PC-3 (cell line): ENCODE data around the gene TNS3. TPM values are rescaled to one million over a fixed set of nuclear protein-coding genes. Genes with fewer than 3 reads are reported as not detected.

Source experiments
- ATAC-seq: fragments of 200-7000 bp; cut with Tn5 transposase; 2 replicates; pipeline ENCODE4 v1.9.1; 2020; ENCODE audit warnings: mild to moderate bottlenecking, moderate library complexity
- BruUV-seq: library from RNA; stranded (reverse); fragments of 400-500 nt; replicated peaks from 2 replicates; lab custom pipeline; 2021; lab: Mats Ljungman, UMichigan
- CTCF ChIA-PET: fragments of 300-600 bp; sonication (Branson Sonifier 250); formaldehyde crosslinking; loops from one replicate; lab custom pipeline; 2022; ENCODE audit warnings: antibody characterized with exemption; lab: Charles Lee
- POLR2A ChIA-PET: fragments of 300-600 bp; sonication (Branson Sonifier 250); formaldehyde crosslinking; loops from one replicate; lab custom pipeline; 2022; ENCODE audit warnings: antibody characterized with exemption; ENCODE audit not compliant: unreplicated experiment; lab: Charles Lee
- DNase-seq: peaks from one replicate; pipeline ENCODE4 v3.0.0-alpha.2; 2015
- H2AFZ ChIP-seq: fragments of 300-600 bp; sonication (generic); 2 replicates; pipeline ENCODE4 v1.6.0; 2016; ENCODE audit warnings: antibody characterized with exemption, low read length
- H3F3A ChIP-seq: fragments of 300-600 bp; sonication (generic); one replicate; pipeline ENCODE4 v1.6.0; 2017; ENCODE audit warnings: antibody characterized with exemption, low read length, control low read depth, mild to moderate bottlenecking; ENCODE audit not compliant: unreplicated experiment
- H3K27ac ChIP-seq: fragments of 300-600 bp; sonication (generic); 2 replicates; pipeline ENCODE4 v1.5.1; 2016; ENCODE audit warnings: mild to moderate bottlenecking, low read length
- H3K27me3 ChIP-seq: fragments of 300-600 bp; sonication (generic); 2 replicates; pipeline ENCODE4 v1.6.1; 2016; ENCODE audit warnings: low read length, mixed read lengths
- H3K36me3 ChIP-seq: fragments of 300-600 bp; sonication (generic); 2 replicates; pipeline ENCODE4 v1.6.1; 2016; ENCODE audit warnings: low read depth, mixed run types, low read length, mixed read lengths
- H3K4me1 ChIP-seq: fragments of 300-600 bp; sonication (generic); 2 replicates; pipeline ENCODE4 v1.5.1; 2016; ENCODE audit warnings: low read length; ENCODE audit not compliant: insufficient read depth
- H3K4me2 ChIP-seq: fragments of 300-600 bp; sonication (generic); 2 replicates; pipeline ENCODE4 v1.6.0; 2016; ENCODE audit warnings: low read length
- H3K4me3 ChIP-seq: fragments of 300-600 bp; sonication (generic); 2 replicates; pipeline ENCODE4 v1.5.1; 2016; ENCODE audit warnings: mild to moderate bottlenecking, low read length, mixed read lengths
- H3K79me2 ChIP-seq: fragments of 300-600 bp; sonication (generic); 2 replicates; pipeline ENCODE4 v1.6.1; 2017; ENCODE audit warnings: low read length, mixed read lengths
- H3K9ac ChIP-seq: fragments of 300-600 bp; sonication (generic); 2 replicates; pipeline ENCODE4 v1.6.0; 2016; ENCODE audit warnings: mild to moderate bottlenecking, low read length
- H3K9me2 ChIP-seq: fragments of 300-600 bp; sonication (generic); replicated peaks from 2 replicates; pipeline ENCODE4 v1.6.1; 2016; ENCODE audit warnings: mixed run types, low read length, mixed read lengths
- H3K9me3 ChIP-seq: fragments of 300-600 bp; sonication (generic); 2 replicates; pipeline ENCODE4 v1.6.1; 2016; ENCODE audit warnings: low read length, mixed read lengths
- H4K20me1 ChIP-seq: fragments of 300-600 bp; sonication (generic); 2 replicates; pipeline ENCODE4 v1.6.1; 2016; ENCODE audit warnings: low read length, mixed read lengths
- CTCF ChIP-seq: fragments of 300-600 bp; sonication (generic); conservative IDR thresholded peaks from 2 replicates; pipeline ENCODE4 v1.5.1; 2017; ENCODE audit warnings: antibody characterized with exemption, low read depth, mild to moderate bottlenecking, low read length
- EZH2 ChIP-seq: fragments of 300-600 bp; sonication (generic); IDR thresholded peaks from one replicate; pipeline ENCODE4 v1.6.1; 2017; ENCODE audit warnings: antibody characterized with exemption, mild to moderate bottlenecking, low read length; ENCODE audit not compliant: unreplicated experiment
- EZH2phosphoT487 ChIP-seq: fragments of 300-600 bp; sonication (generic); IDR thresholded peaks from 2 replicates; pipeline ENCODE4 v1.6.1; 2018; ENCODE audit warnings: mild to moderate bottlenecking, antibody characterized with exemption, low read length, borderline replicate concordance
- intact Hi-C: fragments of 100-400 bp; cut with micrococcal nuclease; formaldehyde crosslinking; loops from 2 replicates; pipeline ENCODE4 v1.9.0; 2023
- total RNA-seq: library from RNA; depleted of rRNA; stranded (reverse); fragments of >200 nt; gene quantifications from 2 replicates; pipeline ENCODE4 v1.2.3, GENCODE V29; 2014

The TNS3 gene
- total RNA-seq, 1 experiment from 2014 or later: 72.3 TPM

- no peaks in the 10 kb centered on the region for H3K9me3 ChIP-seq
- H3K9me2 ChIP-seq: no peaks in the 10 kb centered on the region
- H3K4me2 ChIP-seq: no peak overlapping the region
- no peak overlapping the region for H3K9ac ChIP-seq
- H4K20me1 ChIP-seq: no peaks in the 10 kb centered on the region
- TF ChIP-seq EZH2phosphoT487: no peak
- no peak for TF ChIP-seq CTCF
- TF ChIP-seq EZH2: no peak
- no TSS peak for BruUV-seq
- no peaks in the 10 kb centered on the region for H3K27me3 ChIP-seq
- H3K79me2 ChIP-seq: no peaks in the 10 kb centered on the region
- H3K36me3 ChIP-seq: peaks cover 44% of the 10 kb centered on the region
- CTCF ChIA-PET: no interaction called here
- no peaks in the 10 kb centered on the region for H3F3A ChIP-seq
- H3K27ac ChIP-seq: no peak overlapping the region
- DNase-seq: no peak
- no peak overlapping the region for H3K4me3 ChIP-seq
- intact Hi-C loops: no loop called here
- no peak for ATAC-seq
- no peaks in the 10 kb centered on the region for H3K4me1 ChIP-seq
- POLR2A ChIA-PET: no interaction called here
- H2AFZ ChIP-seq: no peak overlapping the region
These were observed 237.5 kb downstream of the TNS3 start for GRCh38 chr7:47344171-47344955.

- H3K27ac ChIP-seq: no peak overlapping the region
- H3K79me2 ChIP-seq: no peaks in the 10 kb centered on the region
- no peak overlapping the region for H3K9ac ChIP-seq
- no TSS peak for BruUV-seq
- no peak for DNase-seq
- no peak overlapping the region for H3K4me3 ChIP-seq
- no peak for ATAC-seq
- CTCF ChIA-PET: no interaction called here
- H2AFZ ChIP-seq: no peak overlapping the region
- H3K4me1 ChIP-seq: no peaks in the 10 kb centered on the region
- TF ChIP-seq EZH2phosphoT487 (no peak), CTCF (no peak), EZH2 (no peak)
- intact Hi-C loops: no loop called here
- H3K27me3 ChIP-seq: no peaks in the 10 kb centered on the region
- H4K20me1 ChIP-seq: no peaks in the 10 kb centered on the region
- H3K36me3 ChIP-seq: peaks cover 47% of the 10 kb centered on the region
- no peaks in the 10 kb centered on the region for H3F3A ChIP-seq
- H3K9me3 ChIP-seq: no peaks in the 10 kb centered on the region
- POLR2A ChIA-PET: no interaction called here
- no peak overlapping the region for H3K4me2 ChIP-seq
- no peaks in the 10 kb centered on the region for H3K9me2 ChIP-seq
These were observed 238.9 kb downstream of the TNS3 start for GRCh38 chr7:47343061-47343455.
